A549 (cell line): ENCODE data around the gene PLXNB2. TPM values are rescaled to one million over a fixed set of nuclear protein-coding genes. Genes with fewer than 3 reads are reported as not detected.
A peak's percentile ranks its signal among the peaks of the same experiment; 100 is the strongest.

ENCODE experiments used
- ATAC-seq, 2 experiments: fragments of 200-7000 bp in 1 of 2; fragments of >200 bp in 1 of 2; cut with Nextera tagmentation in 1 of 2; cut with Tn5 transposase in 1 of 2; 3 replicates each; pipeline versions ENCODE4 v1.8.0 to v1.9.1; 2018 to 2020; ENCODE audit warnings: mild to moderate bottlenecking in 1 of 2, moderate library complexity in 1 of 2
- CTCF ChIA-PET: fragments of 300-600 bp; sonication (Branson Sonifier 250); formaldehyde crosslinking; extraction: SDS; loops from one replicate; lab custom pipeline; 2021; ENCODE audit warnings: antibody characterized with exemption, inconsistent platforms; lab: Yijun Ruan, JAX
- POLR2A ChIA-PET: fragments of 350-600 bp; formaldehyde crosslinking; extraction: SDS; loops from one replicate; lab custom pipeline; 2021; ENCODE audit warnings: antibody characterized with exemption, inconsistent platforms; lab: Yijun Ruan, JAX
- DNase-seq, 2 experiments: peaks; one replicate each; pipeline versions ENCODE4 v3.0.0 to v3.0.0-alpha.2; 2011 to 2016; ENCODE audit warnings: low read depth in 1 of 2, low spot score in 1 of 2
- FAIRE-seq: peaks from 2 replicates; lab custom pipeline; 2011; peaks lifted over from hg19 to GRCh38; lab: Jason Lieb, UNC
- H3K27ac ChIP-seq, 2 experiments: fragments of >200 bp; sonication (Bioruptor Twin); formaldehyde crosslinking; 3 replicates each; pipeline ENCODE4 v1.5.1; 2016 to 2017
- H3K4me1 ChIP-seq: fragments of >200 bp; sonication (Bioruptor Twin); formaldehyde crosslinking; 3 replicates; pipeline ENCODE4 v1.6.1; 2016
- H3K4me2 ChIP-seq: fragments of >200 bp; sonication (Bioruptor Twin); formaldehyde crosslinking; 3 replicates; pipeline ENCODE4 v1.6.1; 2016
- H3K4me3 ChIP-seq: fragments of >200 bp; sonication (Bioruptor Twin); formaldehyde crosslinking; 3 replicates; pipeline ENCODE4 v1.5.1; 2016
- H3K9me3 ChIP-seq: fragments of >200 bp; sonication (Bioruptor Twin); formaldehyde crosslinking; 3 replicates; pipeline ENCODE4 v1.6.1; 2016
- BHLHE40 ChIP-seq: IDR thresholded peaks from 2 replicates; pipeline ENCODE4 v1.6.1; 2012; ENCODE audit warnings: low read depth, low read length, inconsistent platforms
- CHD2 ChIP-seq: fragments of 150-350 bp; IDR thresholded peaks from 2 replicates; pipeline ENCODE4 v1.6.1; 2014; ENCODE audit warnings: low read length; ENCODE audit not compliant: partially characterized antibody
- CHD4 ChIP-seq: fragments of 200-600 bp; sonication (generic); IDR thresholded peaks from 2 replicates; pipeline ENCODE4 v1.6.1; 2016; ENCODE audit warnings: antibody characterized with exemption, mild to moderate bottlenecking, borderline replicate concordance
- EP300 ChIP-seq, 2 experiments: fragments of >200 bp; sonication (Bioruptor Twin); formaldehyde crosslinking; IDR thresholded peaks; 2 replicates in 1 of 2; 3 replicates in 1 of 2; pipeline ENCODE4 v1.6.1; 2016 to 2017
- FOSB ChIP-seq: fragments of 250-450 bp; sonication (Bioruptor Pico); IDR thresholded peaks from 2 replicates; pipeline ENCODE4 v1.5.0; 2020; ENCODE audit warnings: mild to moderate bottlenecking, moderate library complexity
- FOSL2 ChIP-seq, 2 experiments: fragments of 450-650 bp in 1 of 2; fragments of >200 bp in 1 of 2; sonication (Bioruptor Twin) in 1 of 2; formaldehyde crosslinking; IDR thresholded peaks; 2 replicates each; pipeline versions ENCODE4 v1.5.0 to v1.6.1; 2016 to 2020; ENCODE audit warnings: mild to moderate bottlenecking in 1 of 2, moderate library complexity in 1 of 2
- JUN ChIP-seq, 2 experiments: fragments of >200 bp; sonication (Bioruptor Twin); formaldehyde crosslinking; IDR thresholded peaks; 2 replicates in 1 of 2; 3 replicates in 1 of 2; pipeline ENCODE4 v1.6.1; 2016 to 2017
- KDM1A ChIP-seq: fragments of 200-600 bp; sonication (generic); IDR thresholded peaks from 2 replicates; pipeline ENCODE4 v1.6.1; 2016; ENCODE audit warnings: low read depth, mild to moderate bottlenecking
- MAZ ChIP-seq: fragments of 150-350 bp; IDR thresholded peaks from 2 replicates; pipeline ENCODE4 v1.6.1; 2014; ENCODE audit warnings: antibody characterized with exemption, low read depth, low read length, borderline replicate concordance
- NPAS2 ChIP-seq: fragments of 250-450 bp; sonication (Bioruptor Pico); IDR thresholded peaks from 2 replicates; pipeline ENCODE4 v1.8.0; 2022; ENCODE audit warnings: mild to moderate bottlenecking, moderate library complexity, borderline replicate concordance
- PBX3 ChIP-seq: IDR thresholded peaks from 2 replicates; pipeline ENCODE4 v1.6.1; 2012
- POLR2AphosphoS2 ChIP-seq: conservative IDR thresholded peaks from 2 replicates; pipeline ENCODE4 v1.6.1; 2012; ENCODE audit warnings: low read length, improper control_type of control experiment, inconsistent platforms
- RARB ChIP-seq: fragments of 250-450 bp; sonication (Bioruptor Pico); IDR thresholded peaks from 2 replicates; pipeline ENCODE4 v1.8.0; 2021; ENCODE audit warnings: mild to moderate bottlenecking, moderate library complexity
- RCOR1 ChIP-seq: fragments of 150-350 bp; IDR thresholded peaks from 2 replicates; pipeline ENCODE4 v1.6.1; 2014; ENCODE audit warnings: antibody characterized with exemption, low read length, low read depth
- REST ChIP-seq: fragments of 200-600 bp; sonication (generic); IDR thresholded peaks from 2 replicates; pipeline ENCODE4 v1.6.1; 2016; ENCODE audit warnings: antibody characterized with exemption, mild to moderate bottlenecking, moderate library complexity
- RNF2 ChIP-seq: fragments of 200-600 bp; sonication (generic); IDR thresholded peaks from 2 replicates; pipeline ENCODE4 v1.6.1; 2016; ENCODE audit warnings: low read depth, mild to moderate bottlenecking, antibody characterized with exemption, moderate library complexity, borderline replicate concordance
- SMC3 ChIP-seq: fragments of >200 bp; sonication (Bioruptor Twin); formaldehyde crosslinking; IDR thresholded peaks from 3 replicates; pipeline ENCODE4 v1.6.1; 2018; ENCODE audit warnings: inconsistent platforms
- SREBF2 ChIP-seq: fragments of 450-650 bp; IDR thresholded peaks from 2 replicates; pipeline ENCODE4 v1.6.1; 2014; ENCODE audit warnings: mild to moderate bottlenecking, moderate library complexity
- TFCP2L1 ChIP-seq: fragments of 250-450 bp; sonication (Bioruptor Pico); IDR thresholded peaks from 2 replicates; pipeline ENCODE4 v1.5.0; 2021; ENCODE audit warnings: mild to moderate bottlenecking
- ZC3H11A ChIP-seq: fragments of 450-650 bp; IDR thresholded peaks from 2 replicates; pipeline ENCODE4 v1.6.1; 2014; ENCODE audit warnings: antibody characterized with exemption, mild to moderate bottlenecking
- ZFP36 ChIP-seq: fragments of 450-650 bp; IDR thresholded peaks from 2 replicates; pipeline ENCODE4 v1.6.1; 2014; ENCODE audit warnings: borderline replicate concordance; ENCODE audit not compliant: partially characterized antibody
- WGBS: methylation state at CpG from one replicate; pipeline ENCODE4 v1.1.6; 2017; ENCODE audit errors: missing lambda C conversion rate; 5-methylcytosine and 5-hydroxymethylcytosine counted together
- polyA plus RNA-seq, 4 experiments: library from polyadenylated mRNA; depleted of rRNA in 3 of 4; stranded (reverse); fragments of >200 nt; fragmentation: RNase III in 1 of 4; extraction: RNeasy Plus Mini Kit Qiagen cat#74134 plus additional on column Dnase treatment in 1 of 4; gene quantifications; 2 replicates in 3 of 4; 3 replicates in 1 of 4; pipeline ENCODE4 v1.2.3, GENCODE V29; 2011 to 2017
- TF ChIP-seq, protein P1 (sequence below): IDR thresholded peaks from 2 replicates; pipeline ENCODE4 v1.6.1; 2012; ENCODE audit warnings: low read depth, borderline replicate concordance
- TF ChIP-seq, protein P2 (sequence below): fragments of >200 bp; sonication (Bioruptor Twin); formaldehyde crosslinking; IDR thresholded peaks from 3 replicates; pipeline ENCODE4 v1.5.1; 2016
- TF ChIP-seq, protein P3 (sequence below): fragments of 250-450 bp; sonication (Bioruptor Pico); IDR thresholded peaks from 2 replicates; pipeline ENCODE4 v1.5.0; 2020; ENCODE audit warnings: low read depth, mild to moderate bottlenecking, moderate library complexity

PLXNB2 gene
- polyA plus RNA-seq, 2 of the 4 experiments (the other 2 are of a cell fraction) = 24.6 to 64.4 TPM

GRCh38 chr22:50281957-50282356 is 25.5 kb downstream of the PLXNB2 start:
- Histone ChIP-seq H3K4me3 (no peak overlapping the region), H3K9me3 (no peaks in the 10 kb centered on the region), H3K4me2 (peak overlapping the region; percentile 65; the same call in 2 of the 3 replicates), H3K27ac (peak overlapping the region; percentile 73 to 92), H3K4me1 (peaks cover 17% of the 10 kb centered on the region)
- ATAC-seq (no peak), DNase-seq (no peak), FAIRE-seq (no peak)
- ChIA-PET CTCF (interaction anchor here (1.0 to 1.3 kb wide), 3 partner anchors 9 to 44 kb away, joined by 3 to 5 read pairs (median 3); partner anchors contain the start of gene PLXNB2), POLR2A (interaction anchor here (0.9 to 1.3 kb wide), 2 partner anchors 11 to 23 kb away, joined by 3 to 7 read pairs; no protein-coding TSS in a partner anchor)
- TF ChIP-seq SMC3 (no peak), KDM1A (no peak)
- WGBS = 82% methylated on average over 10 of the region's 25 CpGs

- peaks cover 17% of the 10 kb centered on the region for H3K4me1 ChIP-seq
- H3K27ac ChIP-seq = peak overlapping the region in 1 of 2 experiments; percentile 92; a peak in 2 of 6 replicates
- 100% methylated on average over 3 of the region's 36 CpGs for WGBS
- no peak overlapping the region for H3K4me3 ChIP-seq
- FAIRE-seq = no peak
- TF ChIP-seq TFCP2L1 (CRISPR knock-in tag) = no peak
- TF ChIP-seq, protein P1, sequence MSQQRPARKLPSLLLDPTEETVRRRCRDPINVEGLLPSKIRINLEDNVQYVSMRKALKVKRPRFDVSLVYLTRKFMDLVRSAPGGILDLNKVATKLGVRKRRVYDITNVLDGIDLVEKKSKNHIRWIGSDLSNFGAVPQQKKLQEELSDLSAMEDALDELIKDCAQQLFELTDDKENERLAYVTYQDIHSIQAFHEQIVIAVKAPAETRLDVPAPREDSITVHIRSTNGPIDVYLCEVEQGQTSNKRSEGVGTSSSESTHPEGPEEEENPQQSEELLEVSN = no peak
- TF ChIP-seq NPAS2 = no peak
- no peak for TF ChIP-seq JUN (IDR thresholded peaks at IDR 0.05)
- no peak for TF ChIP-seq MAZ
- TF ChIP-seq ZFP36 = no peak
- TF ChIP-seq, protein P2, sequence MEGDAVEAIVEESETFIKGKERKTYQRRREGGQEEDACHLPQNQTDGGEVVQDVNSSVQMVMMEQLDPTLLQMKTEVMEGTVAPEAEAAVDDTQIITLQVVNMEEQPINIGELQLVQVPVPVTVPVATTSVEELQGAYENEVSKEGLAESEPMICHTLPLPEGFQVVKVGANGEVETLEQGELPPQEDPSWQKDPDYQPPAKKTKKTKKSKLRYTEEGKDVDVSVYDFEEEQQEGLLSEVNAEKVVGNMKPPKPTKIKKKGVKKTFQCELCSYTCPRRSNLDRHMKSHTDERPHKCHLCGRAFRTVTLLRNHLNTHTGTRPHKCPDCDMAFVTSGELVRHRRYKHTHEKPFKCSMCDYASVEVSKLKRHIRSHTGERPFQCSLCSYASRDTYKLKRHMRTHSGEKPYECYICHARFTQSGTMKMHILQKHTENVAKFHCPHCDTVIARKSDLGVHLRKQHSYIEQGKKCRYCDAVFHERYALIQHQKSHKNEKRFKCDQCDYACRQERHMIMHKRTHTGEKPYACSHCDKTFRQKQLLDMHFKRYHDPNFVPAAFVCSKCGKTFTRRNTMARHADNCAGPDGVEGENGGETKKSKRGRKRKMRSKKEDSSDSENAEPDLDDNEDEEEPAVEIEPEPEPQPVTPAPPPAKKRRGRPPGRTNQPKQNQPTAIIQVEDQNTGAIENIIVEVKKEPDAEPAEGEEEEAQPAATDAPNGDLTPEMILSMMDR = no peak
- no peak for TF ChIP-seq ZC3H11A
- no peak for TF ChIP-seq REST
- no peak for DNase-seq
- no peak for ATAC-seq
- POLR2A ChIA-PET = no interaction called here
- no peaks in the 10 kb centered on the region; the same call in 2 of the 3 replicates for H3K9me3 ChIP-seq
- H3K4me2 ChIP-seq = no peak overlapping the region
- CTCF ChIA-PET = no interaction called here
These were observed 26.1 kb downstream of the PLXNB2 start for GRCh38 chr22:50281384-50281760.

- H3K27ac ChIP-seq = no peak overlapping the region; a peak in 1 of 6 replicates
- DNase-seq (no peak), ATAC-seq (no peak)
- H3K4me1 ChIP-seq = peaks cover 17% of the 10 kb centered on the region
- no peak overlapping the region for H3K4me3 ChIP-seq
- ChIA-PET CTCF (interaction anchor here (0.6 to 1.5 kb wide), 2 partner anchors 61 to 109 kb away, joined by 3 to 5 read pairs; no protein-coding TSS in a partner anchor), POLR2A (no interaction called here)
- 96% methylated on average over 23 of the region's 47 CpGs for WGBS
- no peaks in the 10 kb centered on the region; the same call in 2 of the 3 replicates for H3K9me3 ChIP-seq
- H3K4me2 ChIP-seq = no peak overlapping the region
- TF ChIP-seq CHD2 (no peak), FOSL2 (IDR thresholded peaks at IDR 0.05) (no peak), FOSL2 (CRISPR knock-in tag; IDR thresholded peaks at IDR 0.05) (no peak), BHLHE40 (no peak), EP300 (IDR thresholded peaks at IDR 0.05) (no peak), PBX3 (no peak), SREBF2 (no peak), CHD4 (no peak), RARB (no peak), FOSB (no peak), RNF2 (no peak), POLR2AphosphoS2 (no peak), RCOR1 (no peak)
- TF ChIP-seq, protein P3, sequence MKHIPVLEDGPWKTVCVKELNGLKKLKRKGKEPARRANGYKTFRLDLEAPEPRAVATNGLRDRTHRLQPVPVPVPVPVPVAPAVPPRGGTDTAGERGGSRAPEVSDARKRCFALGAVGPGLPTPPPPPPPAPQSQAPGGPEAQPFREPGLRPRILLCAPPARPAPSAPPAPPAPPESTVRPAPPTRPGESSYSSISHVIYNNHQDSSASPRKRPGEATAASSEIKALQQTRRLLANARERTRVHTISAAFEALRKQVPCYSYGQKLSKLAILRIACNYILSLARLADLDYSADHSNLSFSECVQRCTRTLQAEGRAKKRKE (CRISPR knock-in tag) = no peak
- TF ChIP-seq, all 56 proteins: peak for 0
- no peak for FAIRE-seq
These were observed 26.6 kb downstream of the PLXNB2 start for GRCh38 chr22:50280708-50281383.
